Measurements from ENCODE around the gene HBB.
"Not testable (repeated sequence)": the region's sequence is repeated elsewhere in the genome, so short reads cannot be mapped to it uniquely, and the experiment has no call there.

HBB gene

DNA sequence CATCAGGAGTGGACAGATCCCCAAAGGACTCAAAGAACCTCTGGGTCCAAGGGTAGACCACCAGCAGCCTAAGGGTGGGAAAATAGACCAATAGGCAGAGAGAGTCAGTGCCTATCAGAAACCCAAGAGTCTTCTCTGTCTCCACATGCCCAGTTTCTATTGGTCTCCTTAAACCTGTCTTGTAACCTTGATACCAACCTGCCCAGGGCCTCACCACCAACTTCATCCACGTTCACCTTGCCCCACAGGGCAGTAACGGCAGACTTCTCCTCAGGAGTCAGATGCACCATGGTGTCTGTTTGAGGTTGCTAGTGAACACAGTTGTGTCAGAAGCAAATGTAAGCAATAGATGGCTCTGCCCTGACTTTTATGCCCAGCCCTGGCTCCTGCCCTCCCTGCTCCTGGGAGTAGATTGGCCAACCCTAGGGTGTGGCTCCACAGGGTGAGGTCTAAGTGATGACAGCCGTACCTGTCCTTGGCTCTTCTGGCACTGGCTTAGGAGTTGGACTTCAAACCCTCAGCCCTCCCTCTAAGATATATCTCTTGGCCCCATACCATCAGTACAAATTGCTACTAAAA, at the start of gene HBB:
HBB (minus strand) TSS at position 340 of the 579 bp plus-strand sequence; CDS start at position 290, 50 bp downstream.
- DNase-seq (ENCODE audit: insufficient read length, low spot score) (no peak), FAIRE-seq (no peak)

DNA sequence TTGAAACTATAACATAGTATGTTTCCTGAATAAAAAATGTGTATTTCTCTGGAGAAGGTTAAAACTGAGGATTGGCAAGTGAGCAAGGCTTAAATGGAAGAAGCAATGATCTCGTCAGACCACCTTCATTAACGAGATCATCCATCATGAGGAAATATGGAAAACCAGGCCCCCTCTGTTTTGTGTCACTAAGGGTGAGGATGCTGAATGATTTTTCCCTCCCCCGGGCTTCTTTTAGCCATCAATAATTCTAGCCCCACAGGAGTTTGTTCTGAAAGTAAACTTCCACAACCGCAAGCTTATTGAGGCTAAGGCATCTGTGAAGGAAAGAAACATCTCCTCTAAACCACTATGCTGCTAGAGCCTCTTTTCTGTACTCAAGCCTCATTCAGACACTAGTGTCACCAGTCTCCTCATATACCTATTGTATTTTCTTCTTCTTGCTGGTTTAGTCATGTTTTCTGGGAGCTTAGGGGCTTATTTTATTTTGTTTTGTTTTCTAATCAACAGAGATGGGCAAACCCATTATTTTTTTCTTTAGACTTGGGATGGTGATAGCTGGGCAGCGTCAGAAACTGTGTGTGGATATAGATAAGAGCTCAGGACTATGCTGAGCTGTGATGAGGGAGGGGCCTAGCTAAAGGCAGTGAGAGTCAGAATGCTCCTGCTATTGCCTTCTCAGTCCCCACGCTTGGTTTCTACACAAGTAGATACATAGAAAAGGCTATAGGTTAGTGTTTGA, 48.7 kb upstream of the HBB start:
- no peak for FAIRE-seq
- no peak for DNase-seq (ENCODE audit: insufficient read length, low spot score)

- DNase-seq (ENCODE audit: insufficient read length, low spot score) (no peak), FAIRE-seq (peak; percentile 54)
Observed at GRCh38 chr11:5274395-5274794, 47.5 kb upstream of the HBB start.

DNA sequence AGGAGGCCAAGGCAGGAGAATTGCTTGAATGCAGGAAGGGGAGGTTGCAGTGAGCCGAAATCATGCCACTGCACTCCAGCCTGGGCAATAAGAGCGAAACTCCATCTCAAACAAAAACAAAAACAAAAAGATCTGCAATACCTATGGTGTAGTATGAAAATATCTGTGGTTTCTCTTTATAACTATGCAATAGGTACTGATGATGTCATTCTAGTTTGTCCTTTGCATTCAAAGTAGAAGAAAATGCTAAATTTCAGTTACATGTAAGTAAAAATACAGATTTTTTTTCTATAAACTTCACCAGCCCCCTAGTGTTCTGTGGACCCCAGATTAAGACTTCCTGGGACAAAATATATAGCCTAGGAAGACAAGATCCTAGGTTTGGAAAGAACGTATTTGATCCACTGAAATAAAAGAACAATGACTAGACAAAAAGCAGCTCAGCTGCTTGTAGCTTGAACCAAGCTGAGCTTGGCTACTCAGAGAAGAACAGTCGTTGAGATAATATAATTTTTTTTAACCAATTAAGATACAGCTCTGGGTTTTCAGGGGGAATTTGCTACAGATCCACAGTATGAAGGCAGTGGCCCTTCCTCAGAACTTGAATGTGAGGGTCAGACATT, 45.6 kb upstream of the HBB start:
- FAIRE-seq: no peak
- DNase-seq (ENCODE audit: insufficient read length, low spot score): no peak

GRCh38 chr11:5269715-5270147, 42.9 kb upstream of the HBB start, which contains the start of gene HBE1:
HBE1 (minus strand) TSS chr11:5269945; CDS start chr11:5269890, 55 bp downstream.
- FAIRE-seq (no peak), DNase-seq (ENCODE audit: insufficient read length, low spot score) (no peak)

GRCh38 chr11:5267033-5267563, 40.2 kb upstream of the HBB start:
- no peak for DNase-seq (ENCODE audit: insufficient read length, low spot score)
- no peak for FAIRE-seq

DNA sequence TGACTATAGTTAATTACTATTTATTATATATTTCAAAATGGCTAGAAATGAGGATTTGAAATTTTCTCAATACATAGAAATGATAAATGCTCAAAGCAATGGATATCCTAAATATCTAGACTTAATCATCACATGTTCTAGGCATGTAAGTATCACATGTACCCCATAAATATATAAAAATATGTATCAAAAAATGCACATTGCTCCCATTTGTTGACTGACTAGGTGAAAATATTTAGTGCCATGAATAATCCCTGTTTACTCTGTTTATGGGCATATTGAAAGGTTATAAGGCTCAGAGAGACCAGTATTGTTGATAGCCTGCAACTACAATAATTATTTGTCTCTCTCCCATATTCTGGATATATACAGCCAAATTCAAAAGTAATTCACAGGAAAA, 39.7 kb upstream of the HBB start:
- FAIRE-seq (no peak), DNase-seq (ENCODE audit: insufficient read length, low spot score) (no peak)

DNA sequence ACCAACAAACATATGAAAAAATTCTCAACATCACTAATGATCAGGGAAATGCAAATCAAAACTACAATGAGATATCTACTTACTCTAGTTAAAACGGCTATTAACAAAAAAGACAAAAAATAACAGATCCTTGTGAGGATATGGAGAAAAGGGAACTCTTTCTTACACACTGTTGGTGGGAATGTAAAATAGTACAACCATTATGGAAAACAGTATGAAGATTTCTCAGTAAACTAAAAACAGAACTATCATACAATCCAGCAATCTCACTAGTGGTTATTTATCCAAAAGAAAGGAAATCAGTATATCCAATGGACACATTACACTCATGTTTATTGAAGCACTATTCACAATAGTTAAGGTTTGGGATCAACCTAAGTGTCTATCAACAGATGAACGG, 39.0 kb upstream of the HBB start:
- FAIRE-seq (no peak), DNase-seq (ENCODE audit: insufficient read length, low spot score) (no peak)

DNA sequence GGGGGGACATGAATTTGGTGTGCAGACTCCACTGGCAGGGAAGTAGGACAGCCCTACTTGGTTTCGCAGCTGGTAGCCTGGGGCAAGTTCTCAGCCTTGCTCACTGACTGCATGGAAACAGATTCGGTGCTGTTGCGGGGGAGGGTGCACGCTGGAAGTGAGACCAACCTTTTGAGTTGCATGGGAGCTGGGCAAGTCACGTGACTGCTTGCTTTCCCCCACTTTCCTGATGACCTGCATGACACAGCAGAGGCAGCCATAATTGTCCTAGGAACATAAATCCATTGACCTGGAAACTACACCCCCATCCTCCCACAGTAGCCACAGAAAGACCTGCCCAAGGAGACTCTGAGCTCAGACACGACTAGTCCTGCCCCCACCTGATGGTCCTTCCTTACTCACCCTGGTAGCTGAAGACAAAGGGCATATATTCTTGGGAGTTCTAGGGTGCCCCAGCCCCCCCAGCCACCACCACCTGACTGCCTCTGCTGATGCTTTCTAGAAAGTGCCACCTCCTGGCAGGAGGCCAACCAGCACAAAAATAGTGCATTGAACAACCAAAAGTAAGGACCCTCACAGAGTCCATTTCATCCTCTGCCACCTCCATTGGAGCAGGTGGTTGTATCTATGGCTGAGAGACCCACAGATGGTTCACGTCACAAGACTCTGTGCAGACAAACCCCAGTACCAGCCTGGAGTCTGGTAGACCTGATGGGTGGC, 31.8 kb upstream of the HBB start:
- DNase-seq (ENCODE audit: insufficient read length, low spot score): no peak
- FAIRE-seq: no peak

- FAIRE-seq (no peak), DNase-seq (ENCODE audit: insufficient read length, low spot score) (no peak)
Observed at GRCh38 chr11:5257296-5257695, 30.4 kb upstream of the HBB start.

- DNase-seq (ENCODE audit: insufficient read length, low spot score); FAIRE-seq: not testable (repeated sequence)
Observed at GRCh38 chr11:5254646-5255413, 28.0 kb upstream of the HBB start, which contains the start of gene HBG2. HBG2 (minus strand) TSS chr11:5254781; CDS start chr11:5254728, 53 bp downstream.

- FAIRE-seq; DNase-seq (ENCODE audit: insufficient read length, low spot score): not testable (repeated sequence)
Observed at GRCh38 chr11:5254023-5254422, 27.2 kb upstream of the HBB start.

- not testable (repeated sequence) for DNase-seq (ENCODE audit: insufficient read length, low spot score); FAIRE-seq
Observed at GRCh38 chr11:5253440-5253839, 26.6 kb upstream of the HBB start.

- no peak for DNase-seq (ENCODE audit: insufficient read length, low spot score)
Observed at GRCh38 chr11:5252919-5253265, 26.0 kb upstream of the HBB start.

DNA sequence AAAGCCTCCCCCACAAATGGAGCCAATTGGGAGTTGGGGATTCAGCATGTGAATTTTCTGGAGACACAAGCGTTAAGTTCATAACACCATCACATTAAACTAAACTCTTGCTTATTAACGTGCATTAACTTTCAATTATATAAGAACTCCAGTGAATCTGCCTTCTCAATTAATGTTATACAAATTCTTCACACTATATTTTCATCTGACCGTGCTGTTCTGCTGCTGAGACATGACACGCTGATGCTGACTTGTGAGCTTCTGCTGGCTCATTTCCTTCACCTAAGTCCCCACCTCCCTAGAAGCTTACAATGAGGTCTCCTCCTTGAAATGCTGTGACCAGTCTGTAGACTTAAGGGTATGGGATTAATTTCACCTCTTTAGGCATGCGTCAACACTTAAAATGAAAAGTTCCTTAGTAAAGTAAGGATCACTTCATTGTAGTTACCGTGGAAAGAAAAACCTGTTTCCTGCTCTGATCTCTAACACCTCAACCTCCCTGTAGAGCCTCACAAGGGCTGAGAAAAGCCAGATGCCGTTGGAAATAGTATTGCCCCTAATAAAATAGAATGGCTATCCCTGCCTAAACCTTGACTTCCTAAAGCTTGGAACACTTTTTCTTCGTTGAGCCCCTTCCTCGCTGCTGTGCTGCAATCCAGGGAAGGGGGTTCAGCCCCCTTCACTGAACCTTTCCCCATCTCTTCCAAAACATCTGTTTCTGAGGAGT, 25.5 kb upstream of the HBB start:
- FAIRE-seq: no peak
- DNase-seq (ENCODE audit: insufficient read length, low spot score): no peak

More at GRCh38 chr11:5252919-5253265, 26.0 kb upstream of the HBB start:
- no peak for FAIRE-seq

DNA sequence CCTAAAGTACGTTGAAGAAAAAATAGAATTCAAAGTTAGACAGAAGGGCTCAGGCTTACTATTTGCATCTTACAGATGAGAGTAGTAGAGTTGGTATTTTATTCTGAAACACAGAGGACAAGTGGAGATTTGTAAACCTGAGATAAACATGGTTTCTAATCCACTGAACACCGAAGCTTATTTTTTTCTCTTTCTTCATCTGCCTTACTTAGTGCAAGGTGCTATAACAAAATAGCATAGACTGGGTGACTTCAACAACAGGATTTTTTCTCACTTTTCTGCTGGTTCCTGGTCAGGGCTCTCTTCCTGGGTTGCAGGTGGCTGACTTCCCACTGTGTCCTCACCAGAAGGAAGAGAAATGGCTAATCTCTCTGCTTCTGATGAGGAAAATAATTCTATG, 24.9 kb upstream of the HBB start:
- DNase-seq (ENCODE audit: insufficient read length, low spot score) (no peak), FAIRE-seq (no peak)

GRCh38 chr11:5250543-5251204, 23.8 kb upstream of the HBB start:
- DNase-seq (ENCODE audit: insufficient read length, low spot score) (no peak), FAIRE-seq (no peak)

DNA sequence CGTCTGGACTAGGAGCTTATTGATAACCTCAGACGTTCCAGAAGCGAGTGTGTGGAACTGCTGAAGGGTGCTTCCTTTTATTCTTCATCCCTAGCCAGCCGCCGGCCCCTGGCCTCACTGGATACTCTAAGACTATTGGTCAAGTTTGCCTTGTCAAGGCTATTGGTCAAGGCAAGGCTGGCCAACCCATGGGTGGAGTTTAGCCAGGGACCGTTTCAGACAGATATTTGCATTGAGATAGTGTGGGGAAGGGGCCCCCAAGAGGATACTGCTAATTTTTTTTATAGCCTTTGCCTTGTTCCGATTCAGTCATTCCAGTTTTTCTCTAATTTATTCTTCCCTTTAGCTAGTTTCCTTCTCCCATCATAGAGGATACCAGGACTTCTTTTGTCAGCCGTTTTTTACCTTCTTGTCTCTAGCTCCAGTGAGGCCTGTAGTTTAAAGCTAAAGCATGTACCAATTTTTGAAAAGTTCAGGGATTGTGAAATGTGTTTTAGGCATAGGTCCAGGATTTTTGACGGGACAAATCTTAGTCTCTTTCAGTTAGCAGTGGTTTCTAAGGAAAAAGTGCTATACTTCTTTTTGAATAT, 23.0 kb upstream of the HBB start, which contains the start of gene HBG1:
HBG1 (minus strand) TSS at position 51 of the 590 bp plus-strand sequence. CDS start 53 bp downstream, outside the sequence.
- DNase-seq (ENCODE audit: insufficient read length, low spot score): not testable (repeated sequence)

More for the DNA sequence above, 23.0 kb upstream of the HBB start, which contains the start of gene HBG1:
- FAIRE-seq: not testable (repeated sequence)

Measured in HTR-8/SVneo (cell line).